K562 (cell line): Measurements from ENCODE around the gene TSR3. TPM values are rescaled to one million over a fixed set of nuclear protein-coding genes. Genes with fewer than 3 reads are reported as not detected.

Source experiments
- ARID4B ChIP-seq: sonication (generic); formaldehyde crosslinking; IDR thresholded peaks from 2 replicates; pipeline ENCODE4 v1.8.0; 2022; ENCODE audit warnings: mild to moderate bottlenecking, missing genetic modification reagents
- KDM2B ChIP-seq: fragments of 250-450 bp; sonication (Bioruptor Pico); IDR thresholded peaks from 2 replicates; pipeline ENCODE4 v1.8.0; 2021; ENCODE audit warnings: mild to moderate bottlenecking, moderate library complexity
- KLF1 ChIP-seq: fragments of 450-650 bp; IDR thresholded peaks from 2 replicates; pipeline ENCODE4 v1.6.1; 2016; ENCODE audit warnings: missing genetic modification characterization, missing compliant biosample characterization
- KLF16 ChIP-seq: IDR thresholded peaks from 2 replicates; pipeline ENCODE4 v1.6.1; 2016; ENCODE audit warnings: antibody characterized with exemption
- MYC ChIP-seq, 2 experiments: fragments of 250-450 bp in 1 of 2; sonication (Bioruptor Pico) in 1 of 2; IDR thresholded peaks; 2 replicates each; pipeline versions ENCODE4 v1.5.1 to v1.6.1; 2012 to 2021; ENCODE audit warnings: low read depth in 2 of 2, borderline replicate concordance in 1 of 2, improper control_type of control experiment in 1 of 2, low read length in 1 of 2, mild to moderate bottlenecking in 1 of 2, moderate library complexity in 1 of 2
- RB1 ChIP-seq: fragments of 450-650 bp; IDR thresholded peaks from 2 replicates; pipeline ENCODE4 v1.6.1; 2017; ENCODE audit warnings: low read depth, mild to moderate bottlenecking
- SMAD3 ChIP-seq: fragments of 450-650 bp; formaldehyde crosslinking; conservative IDR thresholded peaks from 2 replicates; pipeline ENCODE4 v1.4.0; 2020; ENCODE audit warnings: mild to moderate bottlenecking
- ZNF586 ChIP-seq: fragments of 450-650 bp; formaldehyde crosslinking; conservative IDR thresholded peaks from 2 replicates; pipeline ENCODE4 v1.4.0; 2020; ENCODE audit warnings: mild to moderate bottlenecking, moderate library complexity
- polyA plus RNA-seq, 8 experiments: library from polyadenylated mRNA; depleted of rRNA in 4 of 8; stranded (reverse) in 5 of 8; unstranded in 3 of 8; fragments of >200 nt; fragmentation: Nextera tagmentation in 2 of 8; fragmentation: Illumina TruSeq in 1 of 8; extraction: Ambion mirVana in 2 of 8; extraction: Trizol in 1 of 8; gene quantifications; 2 replicates each; pipeline versions ENCODE4 v1.2.1 to v1.2.3, GENCODE V29; 2011 to 2014; ENCODE audit warnings: inconsistent platforms in 1 of 8, missing spikeins in 1 of 8
- total RNA-seq, 7 experiments: library from RNA; depleted of rRNA in 6 of 7; stranded (reverse); fragments of >200 nt in 6 of 7; fragmentation: Illumina TruSeq in 2 of 7; extraction: Trizol in 2 of 7; gene quantifications; 2 replicates each; pipeline versions ENCODE4 v1.2.1 to v1.2.3, GENCODE V29; 2011 to 2021; ENCODE audit warnings: low replicate concordance in 1 of 7

Gene TSR3
- total and polyA plus RNA-seq, 9 of the 15 experiments (the other 6 are each of a cell fraction or from before 2014, with no cell fraction given): 1.5 to 74.8 (median 16.5) TPM

GRCh38 chr16:1300664-1301476, 50.8 kb downstream of the TSR3 start (continued):
- peak; percentile 39; the same call in 1 of the 2 replicates for TF ChIP-seq MYC (IDR thresholded peaks at IDR 0.05; ENCODE audit: low read depth, low read length)
- no peak for TF ChIP-seq MYC (CRISPR knock-in tag; IDR thresholded peaks at IDR 0.05; ENCODE audit: borderline replicate concordance, low read depth)
- TF ChIP-seq KLF16: 0 out of 2 replicates have a peak, but pooled peaks have one; percentile 15
- TF ChIP-seq ARID4B: 0 out of 2 replicates have a peak, but pooled peaks have one; percentile 39
- TF ChIP-seq SMAD3 (CRISPR knock-in tag): no peak
- TF ChIP-seq ZNF586 (CRISPR knock-in tag): no peak
- no peak for TF ChIP-seq KLF1 (tag)
- peak; percentile 86; the same call in 1 of the 2 replicates for TF ChIP-seq RB1
- TF ChIP-seq KDM2B (CRISPR knock-in tag): no peak
- TF ChIP-seq, all 486 proteins: peak for 49
